Activated CD4-positive, alpha-beta T cell treated with anti-CD3 and anti-CD28 coated beads for 24 hours (primary cell): Measurements from ENCODE around the gene KIF2C.
"Not testable (repeated sequence)": the region's sequence is repeated elsewhere in the genome, so short reads cannot be mapped to it uniquely, and the experiment has no call there.

Experiments
- DNase-seq, 2 donors: peaks; one replicate each; pipeline ENCODE4 v3.0.0-alpha.2; 2020; ENCODE audit warnings: low read depth in 2 of 2

KIF2C gene

DNA sequence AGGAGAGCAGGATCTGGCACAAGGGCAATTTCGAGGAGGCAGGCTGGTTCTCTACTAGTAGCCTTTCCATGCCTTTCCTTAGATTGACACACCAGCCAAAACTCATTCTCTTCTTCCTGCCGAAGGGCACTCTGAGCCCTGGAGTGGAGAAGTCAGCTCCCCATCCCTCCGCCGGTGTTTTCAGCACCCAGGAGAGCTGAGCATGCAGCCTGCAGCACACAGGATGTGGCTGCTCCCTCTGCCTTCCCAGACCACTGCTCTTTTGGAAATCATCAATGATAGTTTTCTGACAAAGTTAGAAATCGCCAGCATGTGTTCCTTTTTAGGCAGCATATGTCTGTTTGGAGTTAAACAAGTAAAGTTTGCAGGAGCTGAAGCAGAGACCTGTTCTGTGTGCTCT lies 20.3 kb upstream of the KIF2C start:
- no peak for DNase-seq

GRCh38 chr1:44720281-44720680 lies 19.4 kb upstream of the KIF2C start:
- DNase-seq, result no peak

GRCh38 chr1:44721485-44722361 lies 17.9 kb upstream of the KIF2C start:
- DNase-seq, result peak; percentile 66 to 74

GRCh38 chr1:44723064-44723463 lies 16.6 kb upstream of the KIF2C start:
- no peak for DNase-seq

GRCh38 chr1:44723496-44724295 lies 15.9 kb upstream of the KIF2C start:
- DNase-seq, result peak in 1 of 2 donors; percentile 51

GRCh38 chr1:44724296-44724954 lies 15.2 kb upstream of the KIF2C start:
- DNase-seq, result no peak

- DNase-seq, result no peak
Measured at GRCh38 chr1:44724955-44725698, 14.5 kb upstream of the KIF2C start.

GRCh38 chr1:44730741-44731512 lies 8.7 kb upstream of the KIF2C start, which contains the start of gene RNU5D-1:
Gene RNU5D-1, minus strand, starts transcription at chr1:44731170.
- peak; percentile 96 to 97 for DNase-seq

GRCh38 chr1:44733365-44733764 lies 6.3 kb upstream of the KIF2C start:
- no peak for DNase-seq

DNA sequence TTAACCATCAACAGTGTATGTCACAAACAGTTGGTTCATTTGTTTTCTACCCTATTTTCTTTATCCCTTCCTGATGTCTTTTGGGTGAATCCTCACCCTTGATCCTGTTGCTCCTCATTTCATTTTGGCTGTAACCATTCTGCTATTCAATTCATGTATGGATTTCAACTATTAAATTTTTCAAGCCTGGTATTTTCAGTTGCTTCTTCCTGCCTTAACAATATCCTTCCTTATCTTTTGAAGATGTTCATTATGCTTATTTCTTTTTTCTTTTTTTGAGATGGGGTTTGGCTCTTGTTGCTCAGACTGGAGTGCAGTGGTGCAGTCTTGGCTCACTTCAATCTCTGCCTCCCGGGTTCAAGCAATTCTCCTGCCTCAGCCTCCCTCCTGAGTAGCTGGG lies 5.9 kb upstream of the KIF2C start:
- no peak for DNase-seq

DNA sequence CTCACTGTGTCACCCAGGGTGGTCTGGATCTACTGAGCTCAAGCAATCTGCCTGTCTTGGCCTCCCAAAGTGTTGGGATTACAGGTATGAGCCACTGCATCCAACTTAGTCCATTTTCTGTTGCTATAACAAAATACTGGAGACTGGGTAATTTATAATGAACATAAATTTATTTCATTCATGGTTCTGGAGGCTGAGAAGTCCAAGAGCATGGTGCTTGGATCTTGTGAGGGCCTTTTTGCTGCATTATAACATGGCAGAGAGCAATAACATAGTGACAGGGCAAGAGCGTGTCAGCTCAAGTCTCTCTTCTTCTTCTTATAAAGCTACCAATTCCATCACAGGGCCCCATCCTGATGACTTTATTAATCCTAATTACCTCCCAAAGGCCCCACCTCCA lies 3.6 kb upstream of the KIF2C start:
- DNase-seq, result no peak

DNA sequence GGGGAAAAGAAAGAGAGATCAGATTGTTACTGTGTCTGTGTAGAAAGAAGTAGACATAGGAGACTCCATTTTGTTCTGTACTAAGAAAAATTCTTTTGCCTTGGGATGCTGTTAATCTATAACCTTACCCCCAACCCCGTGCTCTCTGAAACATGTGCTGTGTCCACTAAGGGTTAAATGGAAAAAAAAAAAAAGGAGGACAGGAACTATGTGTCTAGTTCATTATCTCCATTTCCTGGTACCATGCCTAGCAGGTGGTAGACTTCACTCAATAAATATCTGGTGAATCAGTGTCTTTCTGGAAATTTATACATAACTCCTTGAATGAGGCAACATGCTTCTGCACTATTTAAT lies 707 bp upstream of the KIF2C start:
- DNase-seq, result not testable (repeated sequence)

- no peak for DNase-seq
Measured at GRCh38 chr1:44740179-44740617, 561 bp downstream of the KIF2C start.

DNA sequence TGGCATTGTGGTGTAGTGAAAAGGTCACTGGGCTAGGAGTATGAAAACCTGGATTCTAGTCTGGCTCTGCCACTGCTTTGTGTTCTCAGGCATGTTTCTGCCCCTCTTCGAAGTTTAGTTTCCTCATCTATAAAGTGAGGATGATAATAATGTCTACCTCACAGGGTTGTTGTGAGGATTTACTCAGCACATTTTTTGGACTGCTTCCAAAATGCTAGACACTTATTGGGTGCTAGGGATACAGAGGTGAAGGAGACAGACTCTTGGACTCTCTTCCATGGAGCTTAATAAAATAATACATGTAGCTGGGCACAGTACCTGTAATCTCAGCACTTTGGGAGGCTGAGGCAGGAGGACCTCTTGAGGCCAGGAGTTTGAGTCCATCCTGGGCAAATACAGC lies 3.6 kb downstream of the KIF2C start:
- no peak for DNase-seq

GRCh38 chr1:44747878-44748277 lies 8.2 kb downstream of the KIF2C start:
- no peak for DNase-seq

DNA sequence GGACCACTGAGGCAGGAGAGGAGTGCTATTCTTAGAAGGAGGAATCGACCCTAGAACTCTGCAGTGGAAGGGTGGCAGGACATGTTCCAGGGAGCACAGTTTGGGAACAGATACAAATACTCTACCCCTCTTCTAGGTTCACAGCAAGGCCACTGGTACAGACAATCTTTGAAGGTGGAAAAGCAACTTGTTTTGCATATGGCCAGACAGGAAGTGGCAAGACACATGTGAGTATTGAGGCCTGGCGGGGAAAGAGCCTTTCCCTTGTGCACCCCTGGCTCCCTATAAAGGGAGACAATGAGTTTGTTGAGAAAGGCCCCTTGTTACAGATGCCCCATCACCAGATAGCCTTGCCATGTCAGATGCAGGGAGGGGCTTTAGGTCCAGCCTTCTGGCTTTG lies 17.8 kb downstream of the KIF2C start:
- DNase-seq, result no peak

DNA sequence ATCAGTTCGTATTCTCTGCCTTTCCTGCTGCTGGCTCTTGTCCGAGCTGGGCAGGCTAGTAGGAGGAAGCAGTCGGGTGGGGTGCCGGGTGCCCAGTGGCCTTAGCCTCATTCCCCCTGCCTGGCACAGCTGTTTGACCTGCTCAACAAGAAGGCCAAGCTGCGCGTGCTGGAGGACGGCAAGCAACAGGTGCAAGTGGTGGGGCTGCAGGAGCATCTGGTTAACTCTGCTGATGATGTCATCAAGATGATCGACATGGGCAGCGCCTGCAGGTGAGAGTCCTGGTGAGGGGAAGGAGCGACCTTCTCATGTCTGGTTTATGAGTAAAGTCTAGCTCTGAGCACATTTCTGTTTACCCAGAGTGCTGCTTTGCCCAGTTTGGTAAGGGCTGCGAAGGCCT lies 19.4 kb downstream of the KIF2C start:
- DNase-seq, result no peak

DNA sequence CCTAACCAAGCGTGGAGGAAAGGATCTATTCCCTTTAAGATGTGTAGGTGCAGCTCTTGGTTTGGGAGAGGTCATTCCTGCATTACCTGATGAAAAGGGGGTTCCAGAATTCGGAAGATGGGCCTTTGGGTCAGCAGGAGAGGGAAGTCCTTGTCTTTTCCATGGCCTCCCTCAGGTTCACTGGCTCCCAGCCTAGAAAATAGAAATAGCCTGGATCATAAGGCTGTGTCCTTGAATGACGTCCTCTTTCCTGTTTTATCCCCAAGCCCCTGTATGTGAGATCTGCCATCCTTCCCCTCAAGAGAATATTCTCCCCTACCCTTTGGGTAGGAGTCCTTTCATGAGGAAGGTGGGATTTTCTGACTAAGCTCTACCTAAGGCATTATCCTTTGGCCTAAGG lies 21.2 kb downstream of the KIF2C start:
- DNase-seq, result no peak

DNA sequence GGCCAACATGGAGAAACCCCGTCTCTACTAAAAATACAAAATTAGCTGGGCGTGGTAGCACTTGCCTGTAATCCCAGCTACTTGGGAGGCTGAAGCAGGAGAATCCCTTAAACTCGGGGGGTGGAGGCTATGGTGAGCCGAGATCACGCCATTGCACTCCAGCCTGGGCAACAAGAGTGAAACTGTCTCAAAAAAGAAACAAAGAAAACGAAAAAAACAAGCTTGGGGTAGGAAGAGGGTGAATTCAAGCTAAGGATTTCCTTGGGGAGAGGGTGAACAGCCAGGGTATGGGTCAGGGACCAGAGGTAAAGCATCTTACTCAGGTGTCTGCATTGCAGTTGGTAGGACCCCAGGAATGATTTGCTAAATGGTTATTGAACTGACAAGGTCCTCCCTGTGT lies 26.8 kb downstream of the KIF2C start:
- not testable (repeated sequence) for DNase-seq

DNA sequence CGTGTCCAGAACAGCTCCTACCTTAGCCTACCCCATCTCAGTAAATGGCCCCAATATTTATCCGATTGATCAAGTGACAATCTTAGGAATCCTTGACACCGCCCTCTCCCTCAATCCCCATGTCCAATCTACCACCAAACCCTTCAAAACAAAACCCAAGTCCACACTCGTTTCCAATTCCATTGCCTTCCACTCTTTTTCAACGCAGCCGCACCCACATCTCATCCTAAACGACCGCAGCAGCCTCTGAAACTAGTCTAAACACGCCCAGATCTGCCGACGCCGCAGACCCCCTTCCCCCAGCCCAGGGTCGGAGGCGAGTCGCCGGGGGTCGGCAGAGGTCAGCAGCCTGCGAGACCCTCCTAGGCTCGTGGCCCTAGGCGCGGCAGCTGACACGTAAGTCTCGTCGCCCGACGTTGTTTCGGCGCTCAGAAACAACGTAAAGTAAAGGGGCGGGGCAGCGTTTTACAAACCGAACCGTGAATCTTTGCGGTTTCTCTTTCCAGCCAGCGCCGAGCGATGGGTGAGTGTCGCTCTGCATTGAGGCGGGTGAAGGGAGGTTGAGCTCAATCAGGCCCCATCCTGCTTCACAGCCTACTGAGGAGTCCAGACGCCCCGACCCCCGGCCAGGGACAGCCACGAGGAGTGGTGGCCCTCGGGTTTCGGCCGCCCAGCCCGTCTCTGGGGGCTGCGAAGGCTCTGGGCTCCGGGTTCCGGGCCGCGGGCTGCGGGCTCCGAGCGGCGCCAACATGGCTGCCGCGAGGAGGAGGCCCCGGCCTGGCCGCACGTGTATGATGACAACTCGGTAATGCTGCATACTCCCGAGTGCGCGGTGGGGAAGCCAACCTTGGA lies 35.7 kb downstream of the KIF2C start, which contains the start of gene RPS8:
Gene RPS8 (plus strand): TSS at position 463 of the 852 bp plus-strand sequence. CDS start 57 bp downstream, at position 520.
- peak; percentile 81 to 86 for DNase-seq
